ENCODE data around the gene CLK3.
"Not testable (repeated sequence)": the region's sequence is repeated elsewhere in the genome, so short reads cannot be mapped to it uniquely, and the experiment has no call there.

CLK3 gene

DNA sequence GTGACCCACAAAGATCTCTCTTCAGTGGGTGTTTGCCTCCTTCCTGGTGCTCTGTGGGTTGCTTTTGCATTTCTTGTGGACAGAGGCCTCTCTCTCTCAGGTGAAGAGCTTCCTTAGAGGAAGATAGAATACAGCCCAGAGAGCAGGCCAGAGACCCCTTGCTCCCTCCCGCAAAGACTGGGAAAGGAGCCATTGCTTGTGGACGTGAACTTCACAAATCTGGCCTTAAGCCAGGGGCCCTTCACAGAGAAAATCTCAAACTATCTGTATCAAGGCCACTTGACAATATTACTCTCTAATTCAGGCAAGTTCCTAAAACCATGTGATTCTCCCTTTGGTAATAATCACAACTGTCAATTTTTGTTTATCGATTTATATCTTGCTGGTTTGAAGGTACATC lies 30.4 kb upstream of the CLK3 start:
- Histone ChIP-seq H3K9me3 (ENCODE audit: control insufficient read depth, insufficient read depth, low read length) (no peaks in the 10 kb centered on the region), H3K4me3 (ENCODE audit: low read length) (no peak overlapping the region), H3K4me1 (ENCODE audit: control insufficient read depth, insufficient read depth, low read length) (no peaks in the 10 kb centered on the region), H3K36me3 (ENCODE audit: control insufficient read depth, insufficient read depth, low read length) (peaks cover 25% of the 10 kb centered on the region), H3K27ac (ENCODE audit: low read length) (no peak overlapping the region), H3K27me3 (ENCODE audit: control insufficient read depth, insufficient read depth, low read length) (no peaks in the 10 kb centered on the region)
- no CpG with 5 or more reads among the region's 3 CpGs for WGBS (ENCODE audit: insufficient coverage, insufficient read length)
- DNase-seq (ENCODE audit: low read depth, low spot score) = no peak

DNA sequence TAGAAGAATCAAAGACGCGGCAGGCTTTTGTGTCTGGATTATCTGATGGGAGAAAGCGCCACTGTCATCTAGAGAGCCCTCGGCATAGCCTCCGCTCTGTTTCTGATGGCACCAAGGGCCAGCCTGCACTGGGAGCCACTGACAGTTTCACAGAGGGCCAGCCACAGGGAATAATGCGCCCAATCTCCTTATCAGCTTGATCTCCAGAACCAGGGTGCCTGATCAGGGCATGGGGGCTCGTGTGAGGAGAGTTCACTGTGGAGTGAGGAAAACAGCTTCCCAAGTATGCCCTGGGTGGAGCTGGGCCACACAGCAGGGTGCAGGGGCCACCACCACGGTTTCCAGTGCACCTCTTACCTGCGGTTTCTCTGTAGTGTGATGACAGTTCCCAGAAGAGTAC lies 29.8 kb upstream of the CLK3 start:
- Histone ChIP-seq H3K4me1 (ENCODE audit: control insufficient read depth, insufficient read depth, low read length) (no peaks in the 10 kb centered on the region), H3K27ac (ENCODE audit: low read length) (no peak overlapping the region), H3K9me3 (ENCODE audit: control insufficient read depth, insufficient read depth, low read length) (no peaks in the 10 kb centered on the region), H3K4me3 (ENCODE audit: low read length) (no peak overlapping the region), H3K36me3 (ENCODE audit: control insufficient read depth, insufficient read depth, low read length) (peaks cover 32% of the 10 kb centered on the region), H3K27me3 (ENCODE audit: control insufficient read depth, insufficient read depth, low read length) (no peaks in the 10 kb centered on the region)
- no CpG with 5 or more reads among the region's 9 CpGs for WGBS (ENCODE audit: insufficient coverage, insufficient read length)
- DNase-seq (ENCODE audit: low read depth, low spot score) = no peak

DNA sequence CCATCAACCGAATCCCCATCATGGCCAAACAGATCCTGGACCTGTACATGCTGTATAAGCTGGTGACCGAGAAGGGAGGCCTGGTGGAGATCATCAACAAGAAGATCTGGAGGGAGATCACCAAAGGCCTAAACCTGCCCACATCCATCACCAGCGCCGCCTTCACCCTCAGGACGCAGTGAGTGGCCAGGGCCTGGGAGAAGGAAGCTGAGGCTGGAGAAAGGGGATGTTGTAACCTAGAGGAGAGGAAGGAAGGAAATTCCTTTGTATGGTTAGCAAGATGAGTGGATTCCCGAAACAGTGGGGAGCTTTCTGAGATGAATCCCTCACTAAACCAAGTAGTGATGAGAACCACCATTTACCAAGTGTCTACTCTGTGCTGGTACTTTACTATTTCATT lies 25.8 kb upstream of the CLK3 start:
- no peaks in the 10 kb centered on the region for H3K4me1 ChIP-seq (ENCODE audit: control insufficient read depth, insufficient read depth, low read length)
- no peak overlapping the region for H3K4me3 ChIP-seq (ENCODE audit: low read length)
- peaks cover 51% of the 10 kb centered on the region for H3K36me3 ChIP-seq (ENCODE audit: control insufficient read depth, insufficient read depth, low read length)
- no CpG with 5 or more reads among the region's 6 CpGs for WGBS (ENCODE audit: insufficient coverage, insufficient read length)
- DNase-seq (ENCODE audit: low read depth, low spot score) = no peak
- H3K27ac ChIP-seq (ENCODE audit: low read length) = no peak overlapping the region
- no peaks in the 10 kb centered on the region for H3K9me3 ChIP-seq (ENCODE audit: control insufficient read depth, insufficient read depth, low read length)
- H3K27me3 ChIP-seq (ENCODE audit: control insufficient read depth, insufficient read depth, low read length) = no peaks in the 10 kb centered on the region

DNA sequence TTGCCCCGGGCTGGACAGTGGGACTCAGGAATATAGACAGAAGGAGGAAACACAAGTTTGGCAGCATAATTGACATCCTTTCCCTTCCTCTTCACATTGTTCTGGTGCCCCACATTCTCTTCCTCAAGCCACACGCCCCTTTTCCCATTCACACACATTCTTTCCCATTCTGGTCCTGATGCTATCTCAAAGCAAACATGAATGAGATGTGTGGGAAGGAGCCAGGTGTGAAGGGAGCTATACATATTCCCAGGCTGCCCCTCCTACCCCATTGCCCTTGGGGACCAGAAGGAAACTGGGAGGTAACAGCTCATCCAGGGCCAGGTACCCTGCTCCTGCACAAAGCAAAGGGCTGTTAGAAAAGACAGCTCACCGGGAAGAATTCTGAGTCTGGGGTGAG lies 23.4 kb upstream of the CLK3 start:
- Histone ChIP-seq H3K4me3 (ENCODE audit: low read length) (no peak overlapping the region), H3K36me3 (ENCODE audit: control insufficient read depth, insufficient read depth, low read length) (peaks cover 44% of the 10 kb centered on the region; the same call in 1 of the 2 replicates), H3K4me1 (ENCODE audit: control insufficient read depth, insufficient read depth, low read length) (no peaks in the 10 kb centered on the region), H3K27ac (ENCODE audit: low read length) (no peak overlapping the region), H3K27me3 (ENCODE audit: control insufficient read depth, insufficient read depth, low read length) (no peaks in the 10 kb centered on the region), H3K9me3 (ENCODE audit: control insufficient read depth, insufficient read depth, low read length) (no peaks in the 10 kb centered on the region)
- no peak for DNase-seq (ENCODE audit: low read depth, low spot score)
- 100% methylated on average over 1 of the region's 3 CpGs for WGBS (ENCODE audit: insufficient coverage, insufficient read length)

DNA sequence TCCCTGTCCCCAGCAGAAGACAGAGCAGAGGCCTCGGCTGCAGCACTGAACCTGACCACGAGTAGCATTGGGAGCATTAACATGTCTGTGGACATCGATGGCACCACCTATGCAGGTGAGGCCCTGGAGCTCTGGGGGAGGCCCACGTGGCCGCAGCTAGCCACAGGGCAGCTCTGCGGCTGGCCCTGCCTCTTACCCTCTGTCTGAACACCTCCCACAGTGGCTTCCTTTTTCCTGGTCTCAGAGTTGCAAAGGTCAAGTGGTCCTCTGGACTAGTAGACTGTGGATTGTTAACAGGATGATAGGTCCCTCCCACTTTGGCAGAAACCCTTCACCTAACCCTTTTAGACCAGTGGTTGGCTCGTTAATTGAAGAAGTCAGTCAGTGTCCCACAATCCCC lies 22.5 kb upstream of the CLK3 start:
- Histone ChIP-seq H3K4me1 (ENCODE audit: control insufficient read depth, insufficient read depth, low read length) (no peaks in the 10 kb centered on the region), H3K4me3 (ENCODE audit: low read length) (no peak overlapping the region), H3K36me3 (ENCODE audit: control insufficient read depth, insufficient read depth, low read length) (peaks cover 44% of the 10 kb centered on the region; the same call in 1 of the 2 replicates), H3K27ac (ENCODE audit: low read length) (no peak overlapping the region), H3K9me3 (ENCODE audit: control insufficient read depth, insufficient read depth, low read length) (no peaks in the 10 kb centered on the region), H3K27me3 (ENCODE audit: control insufficient read depth, insufficient read depth, low read length) (no peaks in the 10 kb centered on the region)
- no peak for DNase-seq (ENCODE audit: low read depth, low spot score)
- no CpG with 5 or more reads among the region's 7 CpGs for WGBS (ENCODE audit: insufficient coverage, insufficient read length)

DNA sequence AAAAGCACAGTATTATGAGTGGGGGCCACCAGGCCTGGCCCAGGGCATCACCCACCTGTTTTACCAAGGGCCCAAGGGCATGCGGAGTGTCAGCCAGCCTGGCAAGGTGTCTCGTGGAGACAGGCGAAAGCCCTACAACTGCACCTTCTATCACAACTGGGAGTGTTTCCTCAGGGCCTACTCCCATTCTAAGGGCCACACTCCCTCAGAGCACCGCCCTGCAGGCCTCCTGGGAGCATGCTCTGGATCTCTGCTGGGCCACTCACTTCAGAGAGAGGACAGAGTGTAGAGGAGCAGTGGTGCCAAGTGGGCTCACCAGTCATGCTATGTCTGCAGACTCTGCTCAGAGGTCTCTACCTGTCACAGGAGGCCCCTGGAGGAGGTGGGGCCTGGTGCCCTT lies 21.2 kb upstream of the CLK3 start:
- H3K27ac ChIP-seq (ENCODE audit: low read length) = no peak overlapping the region
- H3K36me3 ChIP-seq (ENCODE audit: control insufficient read depth, insufficient read depth, low read length) = peaks cover 42% of the 10 kb centered on the region
- WGBS (ENCODE audit: insufficient coverage, insufficient read length) = no CpG with 5 or more reads among the region's 4 CpGs
- no peaks in the 10 kb centered on the region for H3K27me3 ChIP-seq (ENCODE audit: control insufficient read depth, insufficient read depth, low read length)
- no peak overlapping the region for H3K4me3 ChIP-seq (ENCODE audit: low read length)
- peaks cover 2% of the 10 kb centered on the region; the same call in 1 of the 2 replicates for H3K4me1 ChIP-seq (ENCODE audit: control insufficient read depth, insufficient read depth, low read length)
- no peaks in the 10 kb centered on the region for H3K9me3 ChIP-seq (ENCODE audit: control insufficient read depth, insufficient read depth, low read length)
- DNase-seq (ENCODE audit: low read depth, low spot score) = no peak

DNA sequence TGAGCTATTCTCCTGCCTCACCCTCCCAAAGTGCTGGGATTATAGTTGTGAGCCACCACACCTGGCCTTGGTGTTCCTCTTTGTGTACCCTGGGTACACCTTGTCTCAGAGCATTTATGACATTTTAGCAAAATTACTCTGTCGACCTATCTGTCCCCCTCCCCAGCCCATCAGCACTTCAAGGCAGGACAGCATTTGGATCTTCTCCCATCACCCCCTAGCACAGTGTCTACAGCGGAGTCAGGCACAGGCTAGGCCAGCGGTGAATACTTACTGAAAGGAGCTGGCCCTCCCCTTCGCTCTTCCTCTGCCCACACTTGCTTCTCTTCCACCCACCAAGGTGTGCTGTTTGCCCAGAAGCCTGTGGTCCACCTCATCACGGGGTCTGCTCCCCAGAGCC lies 20.4 kb upstream of the CLK3 start:
- DNase-seq (ENCODE audit: low read depth, low spot score) = no peak
- Histone ChIP-seq H3K9me3 (ENCODE audit: control insufficient read depth, insufficient read depth, low read length) (no peaks in the 10 kb centered on the region), H3K36me3 (ENCODE audit: control insufficient read depth, insufficient read depth, low read length) (peaks cover 34% of the 10 kb centered on the region), H3K27ac (ENCODE audit: low read length) (no peak overlapping the region), H3K4me3 (ENCODE audit: low read length) (no peak overlapping the region), H3K4me1 (ENCODE audit: control insufficient read depth, insufficient read depth, low read length) (peaks cover 2% of the 10 kb centered on the region; the same call in 1 of the 2 replicates), H3K27me3 (ENCODE audit: control insufficient read depth, insufficient read depth, low read length) (no peaks in the 10 kb centered on the region)
- no CpG with 5 or more reads among the region's 5 CpGs for WGBS (ENCODE audit: insufficient coverage, insufficient read length)

DNA sequence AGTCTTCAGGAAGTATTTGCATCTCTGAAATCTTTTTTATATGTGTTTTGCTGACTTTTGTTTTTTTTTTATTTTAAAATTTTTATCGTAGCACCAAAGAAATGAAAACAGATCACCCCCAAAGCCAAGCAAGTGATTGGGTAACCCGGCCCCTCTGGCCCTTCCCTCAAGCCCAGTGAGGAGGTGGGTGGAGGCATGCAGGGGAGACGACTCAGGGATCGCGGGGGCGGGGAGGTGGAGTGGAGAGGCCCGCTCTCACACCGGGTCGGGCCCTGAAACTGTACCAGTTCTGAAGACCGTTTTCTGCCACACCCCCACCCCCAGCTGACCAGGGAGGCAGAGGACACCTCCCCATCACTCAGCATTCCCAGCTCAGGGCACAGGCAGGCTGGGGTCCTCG lies 18.9 kb upstream of the CLK3 start:
- peaks cover 25% of the 10 kb centered on the region for H3K36me3 ChIP-seq (ENCODE audit: control insufficient read depth, insufficient read depth, low read length)
- no CpG with 5 or more reads among the region's 11 CpGs for whole genome bisulfite sequencing (ENCODE audit: insufficient coverage, insufficient read length)
- not testable (repeated sequence) for H3K4me3 ChIP-seq (ENCODE audit: low read length); H3K9me3 ChIP-seq (ENCODE audit: control insufficient read depth, insufficient read depth, low read length); H3K4me1 ChIP-seq (ENCODE audit: control insufficient read depth, insufficient read depth, low read length); H3K27me3 ChIP-seq (ENCODE audit: control insufficient read depth, insufficient read depth, low read length); H3K27ac ChIP-seq (ENCODE audit: low read length); DNase-seq (ENCODE audit: low read depth, low spot score)

DNA sequence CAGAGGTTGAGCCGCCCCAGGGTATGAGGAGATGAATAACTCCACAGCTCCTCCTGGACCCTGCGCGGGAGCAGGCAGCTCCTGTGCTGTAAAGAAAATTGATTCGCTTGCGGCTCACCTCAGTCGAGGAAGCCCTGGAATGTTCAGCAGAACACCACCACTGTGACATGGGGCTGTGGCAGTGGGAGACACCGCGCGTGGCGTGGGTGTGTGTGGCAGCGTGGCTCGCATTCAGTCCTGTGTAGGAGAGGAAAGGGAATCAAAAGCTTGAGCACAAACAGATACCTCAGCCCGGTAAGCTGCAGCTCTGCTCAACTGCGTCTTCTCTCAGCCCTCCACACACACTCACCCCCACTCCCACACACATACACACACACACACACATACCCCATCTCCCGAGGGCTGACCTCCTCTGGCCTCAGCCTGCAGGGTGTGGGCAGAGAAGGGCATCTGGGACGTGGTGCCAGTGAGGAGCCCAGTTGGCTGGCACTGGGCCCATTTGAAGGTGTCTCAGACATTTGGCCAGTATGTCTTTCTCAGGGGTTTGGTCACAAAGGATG lies 18.4 kb upstream of the CLK3 start:
- not testable (repeated sequence) for H3K4me3 ChIP-seq (ENCODE audit: low read length); DNase-seq (ENCODE audit: low read depth, low spot score); H3K27me3 ChIP-seq (ENCODE audit: control insufficient read depth, insufficient read depth, low read length); H3K9me3 ChIP-seq (ENCODE audit: control insufficient read depth, insufficient read depth, low read length); H3K4me1 ChIP-seq (ENCODE audit: control insufficient read depth, insufficient read depth, low read length); H3K27ac ChIP-seq (ENCODE audit: low read length)
- no CpG with 5 or more reads among the region's 16 CpGs for WGBS (ENCODE audit: insufficient coverage, insufficient read length)
- peaks cover 20% of the 10 kb centered on the region for H3K36me3 ChIP-seq (ENCODE audit: control insufficient read depth, insufficient read depth, low read length)

DNA sequence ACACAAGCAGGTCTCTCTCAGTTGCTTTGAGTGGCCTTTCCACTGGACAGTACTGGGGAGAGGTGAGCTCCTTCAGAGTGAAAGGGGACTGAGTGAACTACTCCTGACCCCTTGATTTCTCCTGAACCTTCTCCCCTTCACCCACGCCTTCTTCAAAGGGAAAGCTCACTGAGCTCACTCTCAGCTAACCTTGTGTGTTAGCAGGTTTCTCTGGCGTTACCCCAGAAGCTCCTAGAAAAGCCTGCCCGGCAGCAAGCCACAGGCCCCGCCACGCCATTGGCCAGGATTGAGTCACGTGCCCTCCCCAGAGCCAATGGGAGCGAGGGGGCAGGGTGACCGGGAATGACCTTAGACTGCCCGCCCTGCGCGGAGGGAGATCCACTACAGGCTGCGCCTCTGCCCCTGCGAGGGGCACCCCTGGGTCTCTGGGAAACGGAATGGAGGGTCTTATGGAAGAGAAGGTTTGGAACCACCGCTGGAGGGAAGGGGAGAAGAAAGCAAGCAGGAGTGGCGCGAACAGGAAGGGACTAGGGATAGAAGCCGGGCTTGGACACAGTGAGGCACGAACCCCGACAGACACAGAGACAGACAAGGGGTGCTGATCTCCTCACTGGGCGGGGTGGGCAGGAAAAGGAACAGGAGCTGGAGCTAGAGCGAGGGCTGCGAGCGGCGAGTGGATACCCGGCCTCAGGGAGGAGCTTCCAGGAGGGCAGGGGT lies 17.4 kb upstream of the CLK3 start:
- H3K27ac ChIP-seq (ENCODE audit: low read length) = no peak overlapping the region
- peaks cover 14% of the 10 kb centered on the region for H3K36me3 ChIP-seq (ENCODE audit: control insufficient read depth, insufficient read depth, low read length)
- peak; percentile 73 for DNase-seq (ENCODE audit: low read depth, low spot score)
- H3K27me3 ChIP-seq (ENCODE audit: control insufficient read depth, insufficient read depth, low read length) = no peaks in the 10 kb centered on the region
- no peaks in the 10 kb centered on the region for H3K9me3 ChIP-seq (ENCODE audit: control insufficient read depth, insufficient read depth, low read length)
- no CpG with 5 or more reads among the region's 26 CpGs for WGBS (ENCODE audit: insufficient coverage, insufficient read length)
- no peak overlapping the region for H3K4me3 ChIP-seq (ENCODE audit: low read length)
- peaks cover 2% of the 10 kb centered on the region; the same call in 1 of the 2 replicates for H3K4me1 ChIP-seq (ENCODE audit: control insufficient read depth, insufficient read depth, low read length)

DNA sequence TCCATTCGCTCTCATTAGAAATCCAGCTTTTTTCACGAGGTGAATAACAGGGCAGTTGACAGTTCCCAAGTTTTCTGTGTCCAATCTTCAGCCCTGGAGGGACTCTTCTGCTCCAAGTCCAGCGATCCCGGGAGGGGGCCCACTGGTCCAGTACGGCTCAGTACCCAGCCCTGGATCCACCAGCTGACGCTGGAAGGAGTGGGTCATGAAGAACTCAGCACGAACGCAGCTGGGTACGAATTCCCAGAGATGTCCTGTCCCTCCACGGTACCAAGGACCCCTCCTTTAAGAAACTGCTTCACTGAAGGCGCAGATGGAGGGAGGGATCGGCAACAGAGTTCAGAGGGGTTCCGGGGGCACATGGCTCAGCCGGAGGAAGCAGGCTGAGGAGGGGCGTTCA lies 16.5 kb upstream of the CLK3 start:
- no peak for DNase-seq (ENCODE audit: low read depth, low spot score)
- H3K4me3 ChIP-seq (ENCODE audit: low read length) = no peak overlapping the region
- H3K27ac ChIP-seq (ENCODE audit: low read length) = no peak overlapping the region
- no CpG with 5 or more reads among the region's 15 CpGs for WGBS (ENCODE audit: insufficient coverage, insufficient read length)
- H3K4me1 ChIP-seq (ENCODE audit: control insufficient read depth, insufficient read depth, low read length) = peaks cover 2% of the 10 kb centered on the region; the same call in 1 of the 2 replicates
- no peaks in the 10 kb centered on the region for H3K9me3 ChIP-seq (ENCODE audit: control insufficient read depth, insufficient read depth, low read length)
- no peaks in the 10 kb centered on the region for H3K27me3 ChIP-seq (ENCODE audit: control insufficient read depth, insufficient read depth, low read length)
- peaks cover 10% of the 10 kb centered on the region for H3K36me3 ChIP-seq (ENCODE audit: control insufficient read depth, insufficient read depth, low read length)
